NT2/D1 (cell line): Measurements from ENCODE around the gene TCHP.
"Not testable (repeated sequence)": the region's sequence is repeated elsewhere in the genome, so short reads cannot be mapped to it uniquely, and the experiment has no call there.

Experiments
- DNase-seq: peaks from one replicate; pipeline ENCODE4 v3.0.0-alpha.2; 2011; ENCODE audit warnings: low read depth, low spot score
- H3K27me3 ChIP-seq: 2 replicates; pipeline ENCODE4 v1.6.0; 2011; ENCODE audit warnings: mild to moderate bottlenecking; ENCODE audit not compliant: insufficient read length, insufficient read depth
- H3K36me3 ChIP-seq: 2 replicates; pipeline ENCODE4 v1.6.1; 2011; ENCODE audit warnings: mild to moderate bottlenecking, low read length, mixed read lengths; ENCODE audit not compliant: insufficient read depth, insufficient read length
- H3K4me1 ChIP-seq: 2 replicates; pipeline ENCODE4 v1.5.1; 2011; ENCODE audit not compliant: insufficient read depth, insufficient read length
- H3K4me3 ChIP-seq: 2 replicates; pipeline ENCODE4 v1.5.1; 2011; ENCODE audit warnings: low read depth; ENCODE audit not compliant: insufficient read length
- H3K9ac ChIP-seq: 2 replicates; pipeline ENCODE4 v1.6.0; 2011; ENCODE audit warnings: low read depth; ENCODE audit not compliant: insufficient read length
- H3K9me3 ChIP-seq: 2 replicates; pipeline ENCODE4 v1.5.1; 2011; ENCODE audit warnings: mild to moderate bottlenecking, low read length; ENCODE audit not compliant: insufficient read depth
- SUZ12 ChIP-seq: IDR thresholded peaks from 2 replicates; pipeline ENCODE4 v1.6.1; 2011; ENCODE audit not compliant: insufficient read length, insufficient read depth; ENCODE audit errors: extremely low read depth
- YY1 ChIP-seq: IDR thresholded peaks from 2 replicates; pipeline ENCODE4 v1.6.1; 2011; ENCODE audit not compliant: insufficient read length, insufficient read depth
- ZNF274 ChIP-seq: IDR thresholded peaks from 2 replicates; pipeline ENCODE4 v1.6.1; 2011; ENCODE audit warnings: mild to moderate bottlenecking, low read depth, low read length

TCHP gene

GRCh38 chr12:109923481-109924245, 23.6 kb downstream of the TCHP start:
- Histone ChIP-seq H3K4me3 (no peak overlapping the region), H3K27me3 (no peaks in the 10 kb centered on the region), H3K4me1 (peaks cover 9% of the 10 kb centered on the region), H3K36me3 (peaks cover 23% of the 10 kb centered on the region), H3K9ac (peak overlapping the region; percentile 22), H3K9me3 (peaks cover 20% of the 10 kb centered on the region; the same call in 1 of the 2 replicates)
- no peak for DNase-seq
- TF ChIP-seq SUZ12 (no peak), ZNF274 (no peak), YY1 (no peak)

- H3K9ac ChIP-seq = no peak overlapping the region
Measured at GRCh38 chr12:109925185-109925840, 25.2 kb downstream of the TCHP start.

GRCh38 chr12:109926016-109926415, 25.9 kb downstream of the TCHP start:
- Histone ChIP-seq H3K4me3 (no peak overlapping the region), H3K9me3 (no peaks in the 10 kb centered on the region), H3K4me1 (peaks cover 13% of the 10 kb centered on the region), H3K27me3 (no peaks in the 10 kb centered on the region), H3K9ac (no peak overlapping the region), H3K36me3 (peaks cover 20% of the 10 kb centered on the region)
- no peak for TF ChIP-seq YY1
- TF ChIP-seq SUZ12 = no peak
- no peak for TF ChIP-seq ZNF274
- DNase-seq = no peak

More at GRCh38 chr12:109925185-109925840, 25.2 kb downstream of the TCHP start:
- H3K27me3 ChIP-seq = no peaks in the 10 kb centered on the region
- peaks cover 5% of the 10 kb centered on the region; the same call in 1 of the 2 replicates for H3K9me3 ChIP-seq
- no peak for TF ChIP-seq YY1
- TF ChIP-seq ZNF274 = no peak
- TF ChIP-seq SUZ12 = no peak
- no peak overlapping the region for H3K4me3 ChIP-seq
- no peak for DNase-seq
- H3K4me1 ChIP-seq = peaks cover 9% of the 10 kb centered on the region
- peaks cover 17% of the 10 kb centered on the region for H3K36me3 ChIP-seq

- TF ChIP-seq ZNF274 (no peak), SUZ12 (no peak), YY1 (no peak)
- Histone ChIP-seq H3K4me3 (no peak overlapping the region), H3K4me1 (peaks cover 14% of the 10 kb centered on the region)
Measured at GRCh38 chr12:109926488-109927210, 26.6 kb downstream of the TCHP start.

GRCh38 chr12:109927622-109928021, 27.5 kb downstream of the TCHP start:
- H3K4me1 ChIP-seq = peaks cover 14% of the 10 kb centered on the region
- DNase-seq = peak; percentile 16
- TF ChIP-seq SUZ12 = no peak
- TF ChIP-seq ZNF274 = no peak
- no peak for TF ChIP-seq YY1
- no peak overlapping the region for H3K9ac ChIP-seq
- H3K9me3 ChIP-seq = no peaks in the 10 kb centered on the region
- peaks cover 35% of the 10 kb centered on the region for H3K36me3 ChIP-seq
- H3K4me3 ChIP-seq = no peak overlapping the region
- H3K27me3 ChIP-seq = no peaks in the 10 kb centered on the region

More at GRCh38 chr12:109926488-109927210, 26.6 kb downstream of the TCHP start:
- Histone ChIP-seq H3K9ac (no peak overlapping the region), H3K36me3 (peaks cover 26% of the 10 kb centered on the region), H3K27me3 (no peaks in the 10 kb centered on the region), H3K9me3 (no peaks in the 10 kb centered on the region)
- DNase-seq = no peak

GRCh38 chr12:109928058-109928656, 28.1 kb downstream of the TCHP start:
- Histone ChIP-seq H3K9ac (no peak overlapping the region), H3K4me1 (peaks cover 14% of the 10 kb centered on the region), H3K9me3 (no peaks in the 10 kb centered on the region), H3K4me3 (no peak overlapping the region), H3K27me3 (no peaks in the 10 kb centered on the region), H3K36me3 (peaks cover 40% of the 10 kb centered on the region)
- TF ChIP-seq ZNF274 = no peak
- DNase-seq = no peak

GRCh38 chr12:109929326-109929725, 29.3 kb downstream of the TCHP start:
- H3K36me3 ChIP-seq = peaks cover 49% of the 10 kb centered on the region
- not testable (repeated sequence) for H3K4me1 ChIP-seq, H3K9ac ChIP-seq, H3K4me3 ChIP-seq, H3K27me3 ChIP-seq, DNase-seq, H3K9me3 ChIP-seq
